IMR-90 (cell line): ENCODE data around the gene ARAP2. TPM values are rescaled to one million over a fixed set of nuclear protein-coding genes. Genes with fewer than 3 reads are reported as not detected.

Experiments used
- ATAC-seq: fragments of 200-7000 bp; cut with Tn5 transposase; 2 replicates; pipeline ENCODE4 v1.9.1; 2020; ENCODE audit warnings: low read depth, mild to moderate bottlenecking, moderate library complexity
- BruUV-seq: library from RNA; stranded (reverse); fragments of 400-500 nt; replicated peaks from 2 replicates; lab custom pipeline; 2021; lab: Mats Ljungman, UMichigan
- CTCF ChIA-PET: fragments of 300-600 bp; formaldehyde crosslinking; extraction: SDS; loops from one replicate; lab custom pipeline; 2021; ENCODE audit warnings: antibody characterized with exemption; lab: Yijun Ruan, JAX
- POLR2A ChIA-PET: fragments of 300-600 bp; sonication (Branson Sonifier 250); formaldehyde crosslinking; loops from one replicate; lab custom pipeline; 2022; ENCODE audit warnings: antibody characterized with exemption; ENCODE audit not compliant: unreplicated experiment; lab: Charles Lee
- DNase-seq: peaks from one replicate; pipeline ENCODE4 v3.0.0; 2013
- H2AFZ ChIP-seq: replicated peaks from 2 replicates; pipeline ENCODE3; 2013; ENCODE audit warnings: low read length, mild to moderate bottlenecking; ENCODE audit not compliant: poor library complexity
- H2AK5ac ChIP-seq: 2 replicates; pipeline ENCODE4 v1.6.1; 2013; ENCODE audit warnings: low read depth, low read length, inconsistent platforms
- H2AK9ac ChIP-seq: replicated peaks from 2 replicates; pipeline ENCODE3; 2013; ENCODE audit warnings: mild to moderate bottlenecking, low read depth, low read length, moderate library complexity; ENCODE audit not compliant: poor library complexity
- H2BK120ac ChIP-seq: 2 replicates; pipeline ENCODE4 v1.6.1; 2013; ENCODE audit warnings: low read depth, low read length, inconsistent platforms
- H2BK15ac ChIP-seq: 3 replicates; pipeline ENCODE4 v1.6.1; 2013; ENCODE audit warnings: low read depth, low read length, inconsistent platforms
- H2BK20ac ChIP-seq: 2 replicates; pipeline ENCODE4 v1.6.1; 2013; ENCODE audit warnings: low read depth, mild to moderate bottlenecking, inconsistent platforms, low read length, moderate library complexity
- H2BK5ac ChIP-seq: 2 replicates; pipeline ENCODE4 v1.6.1; 2013; ENCODE audit warnings: mild to moderate bottlenecking, low read depth, low read length, inconsistent platforms; ENCODE audit not compliant: poor library complexity, severe bottlenecking
- H3K14ac ChIP-seq: replicated peaks from 2 replicates; pipeline ENCODE4 v1.6.1; 2013; ENCODE audit warnings: low read depth, low read length, inconsistent platforms
- H3K18ac ChIP-seq: 2 replicates; pipeline ENCODE4 v1.6.1; 2013; ENCODE audit warnings: low read depth, low read length, control low read depth
- H3K23ac ChIP-seq: 2 replicates; pipeline ENCODE4 v1.6.1; 2013; ENCODE audit warnings: low read depth, low read length, inconsistent platforms
- H3K27ac ChIP-seq: 2 replicates; pipeline ENCODE4 v1.5.1; 2013; ENCODE audit warnings: mild to moderate bottlenecking, control low read depth, low read length; ENCODE audit not compliant: insufficient read depth
- H3K27me3 ChIP-seq: 2 replicates; pipeline ENCODE4 v1.6.1; 2013; ENCODE audit warnings: low read length; ENCODE audit not compliant: control insufficient read depth, insufficient read depth
- H3K36me3 ChIP-seq: 2 replicates; pipeline ENCODE4 v1.6.1; 2013; ENCODE audit warnings: low read length, mixed read lengths; ENCODE audit not compliant: control insufficient read depth, insufficient read depth
- H3K4ac ChIP-seq: 2 replicates; pipeline ENCODE4 v1.6.1; 2013; ENCODE audit warnings: low read depth, low read length, inconsistent platforms
- H3K4me1 ChIP-seq: 2 replicates; pipeline ENCODE4 v1.6.1; 2013; ENCODE audit warnings: low read length, mixed read lengths; ENCODE audit not compliant: control insufficient read depth, insufficient read depth
- H3K4me2 ChIP-seq: 2 replicates; pipeline ENCODE4 v1.6.1; 2013; ENCODE audit warnings: low read depth, mild to moderate bottlenecking, control low read depth, low read length, moderate library complexity
- H3K4me3 ChIP-seq: 2 replicates; pipeline ENCODE4 v1.5.1; 2013; ENCODE audit warnings: low read depth, mild to moderate bottlenecking, control low read depth, low read length, moderate library complexity; ENCODE audit not compliant: insufficient read depth
- H3K56ac ChIP-seq: 2 replicates; pipeline ENCODE4 v1.6.1; 2013; ENCODE audit warnings: low read length, inconsistent platforms; ENCODE audit not compliant: insufficient read depth; ENCODE audit errors: extremely low read depth
- H3K79me1 ChIP-seq, 2 experiments: 2 replicates each; pipeline ENCODE4 v1.6.1; 2013; ENCODE audit warnings: low read length in 2 of 2, inconsistent platforms in 1 of 2, low read depth in 1 of 2
- H3K9ac ChIP-seq: 2 replicates; pipeline ENCODE4 v1.6.1; 2013; ENCODE audit warnings: low read depth, low read length, control low read depth
- H3K9me1 ChIP-seq: 2 replicates; pipeline ENCODE4 v1.6.1; 2013; ENCODE audit warnings: low read length, inconsistent platforms; ENCODE audit not compliant: insufficient read depth
- H3K9me3 ChIP-seq: 2 replicates; pipeline ENCODE4 v1.6.1; 2013; ENCODE audit warnings: low read length; ENCODE audit not compliant: control insufficient read depth, insufficient read depth
- H4K20me1 ChIP-seq: 2 replicates; pipeline ENCODE4 v1.6.1; 2013; ENCODE audit warnings: low read length, inconsistent platforms; ENCODE audit not compliant: insufficient read depth
- H4K5ac ChIP-seq: 2 replicates; pipeline ENCODE4 v1.6.1; 2013; ENCODE audit warnings: mild to moderate bottlenecking, low read depth, low read length, control low read depth
- H4K8ac ChIP-seq, 2 experiments: 2 replicates each; pipeline ENCODE4 v1.6.1; 2013; ENCODE audit warnings: low read depth in 2 of 2, low read length in 2 of 2, control low read depth in 1 of 2, inconsistent platforms in 1 of 2
- H4K91ac ChIP-seq: 2 replicates; pipeline ENCODE4 v1.6.1; 2013; ENCODE audit warnings: low read depth, low read length, inconsistent platforms; ENCODE audit not compliant: insufficient read depth
- BHLHE40 ChIP-seq: fragments of 150-350 bp; IDR thresholded peaks from 2 replicates; pipeline ENCODE4 v1.6.1; 2016; ENCODE audit warnings: mild to moderate bottlenecking, low read depth, low read length
- CEBPB ChIP-seq: IDR thresholded peaks from 2 replicates; pipeline ENCODE4 v1.6.1; 2012; ENCODE audit warnings: low read depth, low read length, improper control_type of control experiment
- CHD1 ChIP-seq: IDR thresholded peaks from 2 replicates; pipeline ENCODE4 v1.6.1; 2012; ENCODE audit warnings: low read depth, low read length, improper control_type of control experiment
- FOS ChIP-seq: fragments of 150-350 bp; IDR thresholded peaks from 2 replicates; pipeline ENCODE4 v1.6.1; 2016; ENCODE audit warnings: low read depth, low read length
- MAFK ChIP-seq: IDR thresholded peaks from 2 replicates; pipeline ENCODE4 v1.6.1; 2012; ENCODE audit warnings: low read depth, low read length, improper control_type of control experiment
- MAZ ChIP-seq: IDR thresholded peaks from 2 replicates; pipeline ENCODE4 v1.6.1; 2012; ENCODE audit warnings: low read depth, mild to moderate bottlenecking, low read length, improper control_type of control experiment, moderate library complexity, borderline replicate concordance
- MXI1 ChIP-seq: IDR thresholded peaks from 2 replicates; pipeline ENCODE4 v1.6.1; 2012; ENCODE audit warnings: low read depth, mild to moderate bottlenecking, low read length, moderate library complexity, borderline replicate concordance
- NFE2L2 ChIP-seq: fragments of 150-350 bp; IDR thresholded peaks from 2 replicates; pipeline ENCODE4 v1.6.1; 2016; ENCODE audit warnings: low read depth, mild to moderate bottlenecking, low read length
- POLR2A ChIP-seq: IDR thresholded peaks from 2 replicates; pipeline ENCODE4 v1.6.1; 2012; ENCODE audit warnings: mild to moderate bottlenecking, low read depth, low read length
- RAD21 ChIP-seq: IDR thresholded peaks from 2 replicates; pipeline ENCODE4 v1.6.1; 2012; ENCODE audit warnings: low read length, improper control_type of control experiment
- RCOR1 ChIP-seq: IDR thresholded peaks from 2 replicates; pipeline ENCODE4 v1.6.1; 2012; ENCODE audit warnings: mild to moderate bottlenecking, low read length, improper control_type of control experiment; ENCODE audit not compliant: insufficient replicate concordance
- RFX5 ChIP-seq: IDR thresholded peaks from 2 replicates; pipeline ENCODE4 v1.8.0; 2012; ENCODE audit warnings: low read depth, mild to moderate bottlenecking, low read length, moderate library complexity
- SMC3 ChIP-seq: fragments of 150-350 bp; IDR thresholded peaks from 2 replicates; pipeline ENCODE4 v1.6.1; 2016; ENCODE audit warnings: low read depth, mild to moderate bottlenecking, antibody characterized with exemption, low read length, moderate library complexity
- WGBS, 2 experiments: methylation state at CpG; one replicate each; pipeline versions ENCODE4 v1.1.5 to v1.1.7; 2013; ENCODE audit warnings: missing lambda C conversion rate in 2 of 2; ENCODE audit not compliant: insufficient read length in 1 of 2; ENCODE audit errors: extremely low coverage in 2 of 2; 5-methylcytosine and 5-hydroxymethylcytosine counted together
- dilution Hi-C: fragments of 300-500 bp; cut with HindIII; formaldehyde crosslinking; loops from one replicate; pipeline ENCODE4 v1.14.3; 2018; ENCODE audit warnings: low sequenced_read_pairs; ENCODE audit not compliant: unreplicated experiment
- in situ Hi-C: fragments of 300-500 bp; cut with MboI; formaldehyde crosslinking; loops from 3 replicates; pipeline ENCODE4 v1.14.3; 2019; ENCODE audit warnings: low sequenced_read_pairs, inconsistent platforms, mixed read lengths
- intact Hi-C: fragments of 100-400 bp; cut with micrococcal nuclease; formaldehyde crosslinking; loops from 2 replicates; pipeline ENCODE4 v1.10.0; 2022
- polyA plus RNA-seq, 3 experiments: library from polyadenylated mRNA; depleted of rRNA; stranded (reverse); fragments of >200 nt; gene quantifications; 2 replicates each; pipeline ENCODE4 v1.2.3, GENCODE V29; 2012; ENCODE audit warnings: low replicate concordance in 1 of 3
- total RNA-seq: library from RNA; depleted of rRNA; stranded (reverse); fragments of >200 nt; gene quantifications from 2 replicates; pipeline ENCODE4 v1.2.3, GENCODE V29; 2012
- TF ChIP-seq, protein P1 (sequence below): fragments of 150-350 bp; IDR thresholded peaks from 2 replicates; pipeline ENCODE4 v1.6.1; 2016; ENCODE audit warnings: low read depth, mild to moderate bottlenecking, low read length, moderate library complexity, borderline replicate concordance
- TF ChIP-seq, protein P2 (sequence below): conservative IDR thresholded peaks from 2 replicates; pipeline ENCODE4 v1.5.1; 2012; ENCODE audit warnings: mild to moderate bottlenecking, low read depth, low read length, improper control_type of control experiment
- TF ChIP-seq, protein P3 (sequence below): fragments of 150-350 bp; IDR thresholded peaks from 2 replicates; pipeline ENCODE4 v1.6.1; 2017; ENCODE audit warnings: mild to moderate bottlenecking, antibody characterized with exemption, low read length, low read depth

The ARAP2 gene
- total and polyA plus RNA-seq, 2 of the 4 experiments (the other 2 are of a cell fraction): 0.32 to 1.8 TPM

DNA sequence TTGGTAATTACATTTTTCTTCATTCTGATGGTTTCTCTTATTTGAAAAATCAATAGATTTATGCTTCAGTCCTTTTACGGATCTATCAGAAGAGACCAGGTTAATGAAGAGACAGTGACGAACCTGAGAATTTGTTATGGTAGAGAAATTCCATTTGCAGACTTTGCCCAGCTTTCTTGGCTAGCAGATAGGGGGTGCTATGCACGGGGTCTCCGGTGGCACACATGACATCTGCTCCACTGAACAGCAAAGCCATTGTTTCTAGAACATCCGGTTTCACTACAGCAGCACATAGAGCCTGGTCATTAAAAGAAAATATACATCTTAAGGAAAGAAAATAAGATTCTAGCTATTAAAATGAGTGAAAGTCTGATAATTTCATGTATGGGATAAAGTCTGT is 85.1 kb downstream of the ARAP2 start:
- no peak overlapping the region for H3K27ac ChIP-seq
- H3K4me1 ChIP-seq: no peaks in the 10 kb centered on the region
- in situ Hi-C loops: no loop called here
- no peak overlapping the region for H2BK15ac ChIP-seq
- TF ChIP-seq RAD21 (no peak), CEBPB (no peak), RFX5 (no peak), POLR2A (no peak), RCOR1 (no peak), NFE2L2 (no peak), SMC3 (no peak), FOS (no peak), MAZ (no peak), MXI1 (no peak), MAFK (no peak), BHLHE40 (no peak), CHD1 (no peak)
- TF ChIP-seq, protein P1, sequence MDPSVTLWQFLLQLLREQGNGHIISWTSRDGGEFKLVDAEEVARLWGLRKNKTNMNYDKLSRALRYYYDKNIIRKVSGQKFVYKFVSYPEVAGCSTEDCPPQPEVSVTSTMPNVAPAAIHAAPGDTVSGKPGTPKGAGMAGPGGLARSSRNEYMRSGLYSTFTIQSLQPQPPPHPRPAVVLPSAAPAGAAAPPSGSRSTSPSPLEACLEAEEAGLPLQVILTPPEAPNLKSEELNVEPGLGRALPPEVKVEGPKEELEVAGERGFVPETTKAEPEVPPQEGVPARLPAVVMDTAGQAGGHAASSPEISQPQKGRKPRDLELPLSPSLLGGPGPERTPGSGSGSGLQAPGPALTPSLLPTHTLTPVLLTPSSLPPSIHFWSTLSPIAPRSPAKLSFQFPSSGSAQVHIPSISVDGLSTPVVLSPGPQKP: no peak
- TF ChIP-seq, protein P2, sequence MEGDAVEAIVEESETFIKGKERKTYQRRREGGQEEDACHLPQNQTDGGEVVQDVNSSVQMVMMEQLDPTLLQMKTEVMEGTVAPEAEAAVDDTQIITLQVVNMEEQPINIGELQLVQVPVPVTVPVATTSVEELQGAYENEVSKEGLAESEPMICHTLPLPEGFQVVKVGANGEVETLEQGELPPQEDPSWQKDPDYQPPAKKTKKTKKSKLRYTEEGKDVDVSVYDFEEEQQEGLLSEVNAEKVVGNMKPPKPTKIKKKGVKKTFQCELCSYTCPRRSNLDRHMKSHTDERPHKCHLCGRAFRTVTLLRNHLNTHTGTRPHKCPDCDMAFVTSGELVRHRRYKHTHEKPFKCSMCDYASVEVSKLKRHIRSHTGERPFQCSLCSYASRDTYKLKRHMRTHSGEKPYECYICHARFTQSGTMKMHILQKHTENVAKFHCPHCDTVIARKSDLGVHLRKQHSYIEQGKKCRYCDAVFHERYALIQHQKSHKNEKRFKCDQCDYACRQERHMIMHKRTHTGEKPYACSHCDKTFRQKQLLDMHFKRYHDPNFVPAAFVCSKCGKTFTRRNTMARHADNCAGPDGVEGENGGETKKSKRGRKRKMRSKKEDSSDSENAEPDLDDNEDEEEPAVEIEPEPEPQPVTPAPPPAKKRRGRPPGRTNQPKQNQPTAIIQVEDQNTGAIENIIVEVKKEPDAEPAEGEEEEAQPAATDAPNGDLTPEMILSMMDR: no peak
- TF ChIP-seq, protein P3, sequence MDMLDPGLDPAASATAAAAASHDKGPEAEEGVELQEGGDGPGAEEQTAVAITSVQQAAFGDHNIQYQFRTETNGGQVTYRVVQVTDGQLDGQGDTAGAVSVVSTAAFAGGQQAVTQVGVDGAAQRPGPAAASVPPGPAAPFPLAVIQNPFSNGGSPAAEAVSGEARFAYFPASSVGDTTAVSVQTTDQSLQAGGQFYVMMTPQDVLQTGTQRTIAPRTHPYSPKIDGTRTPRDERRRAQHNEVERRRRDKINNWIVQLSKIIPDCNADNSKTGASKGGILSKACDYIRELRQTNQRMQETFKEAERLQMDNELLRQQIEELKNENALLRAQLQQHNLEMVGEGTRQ: no peak
- intact Hi-C loops: no loop called here
- H3K14ac ChIP-seq: no peak overlapping the region
- no peak overlapping the region for H2BK20ac ChIP-seq
- ChIA-PET POLR2A (no interaction called here), CTCF (no interaction called here)
- H3K4me3 ChIP-seq: no peak overlapping the region
- WGBS, 2 experiments: no CpG with 5 or more reads among the region's 5 CpGs
- H3K56ac ChIP-seq: no peak overlapping the region
- 0 out of 2 replicates have a peak, but pooled peaks cover 2% of the 10 kb centered on the region for H3K9me3 ChIP-seq
- no peak overlapping the region for H2BK120ac ChIP-seq
- H2BK5ac ChIP-seq: no peak overlapping the region
- no peak overlapping the region for H3K4ac ChIP-seq
- H4K5ac ChIP-seq: no peak overlapping the region
- no peak overlapping the region for H3K4me2 ChIP-seq
- H3K9me1 ChIP-seq: no peaks in the 10 kb centered on the region
- DNase-seq (no peak), ATAC-seq (no peak)
- BruUV-seq: no TSS peak
- no peak overlapping the region for H3K23ac ChIP-seq
- no peaks in the 10 kb centered on the region for H3K36me3 ChIP-seq
- dilution Hi-C loops: no loop called here
- no peak overlapping the region for H3K9ac ChIP-seq
- H3K27me3 ChIP-seq: no peaks in the 10 kb centered on the region
- H4K20me1 ChIP-seq: no peaks in the 10 kb centered on the region
- H2AK5ac ChIP-seq: no peak overlapping the region
- H4K91ac ChIP-seq: no peak overlapping the region
- no peak overlapping the region for H4K8ac ChIP-seq
- no peaks in the 10 kb centered on the region for H3K79me1 ChIP-seq
- H2AFZ ChIP-seq: no peak overlapping the region
- no peak overlapping the region for H3K18ac ChIP-seq
- no peak overlapping the region for H2AK9ac ChIP-seq
